ENCODE measurements around the gene HTRA2.

The HTRA2 gene

DNA sequence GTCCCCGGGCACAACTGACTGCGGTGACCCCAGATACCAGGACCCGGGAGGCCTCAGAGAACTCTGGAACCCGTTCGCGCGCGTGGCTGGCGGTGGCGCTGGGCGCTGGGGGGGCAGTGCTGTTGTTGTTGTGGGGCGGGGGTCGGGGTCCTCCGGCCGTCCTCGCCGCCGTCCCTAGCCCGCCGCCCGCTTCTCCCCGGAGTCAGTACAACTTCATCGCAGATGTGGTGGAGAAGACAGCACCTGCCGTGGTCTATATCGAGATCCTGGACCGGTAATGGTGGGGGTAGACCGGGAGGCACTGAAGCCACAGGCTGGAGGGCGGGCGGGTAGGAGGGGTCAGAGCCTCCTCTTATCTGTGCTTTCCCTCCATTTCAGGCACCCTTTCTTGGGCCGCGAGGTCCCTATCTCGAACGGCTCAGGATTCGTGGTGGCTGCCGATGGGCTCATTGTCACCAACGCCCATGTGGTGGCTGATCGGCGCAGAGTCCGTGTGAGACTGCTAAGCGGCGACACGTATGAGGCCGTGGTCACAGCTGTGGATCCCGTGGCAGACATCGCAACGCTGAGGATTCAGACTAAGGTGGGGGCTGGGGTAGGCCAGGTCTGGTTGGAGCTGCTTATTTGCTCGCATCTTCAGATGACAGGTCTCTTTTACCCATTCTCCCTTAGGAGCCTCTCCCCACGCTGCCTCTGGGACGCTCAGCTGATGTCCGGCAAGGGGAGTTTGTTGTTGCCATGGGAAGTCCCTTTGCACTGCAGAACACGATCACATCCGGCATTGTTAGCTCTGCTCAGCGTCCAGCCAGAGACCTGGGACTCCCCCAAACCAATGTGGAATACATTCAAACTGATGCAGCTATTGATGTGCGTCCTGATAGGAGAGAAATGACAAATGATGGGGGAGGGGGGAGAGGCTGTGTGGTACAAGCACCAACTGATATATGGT lies 780 bp downstream of the HTRA2 start:
- Histone ChIP-seq H3K36me3 (ENCODE audit: control insufficient read depth in 5 of 5, insufficient read depth in 5 of 5, low read length in 5 of 5) (peaks cover 0 to 58% (median 43%) of the 10 kb centered on the region in 5 donors), H3K4me3 (ENCODE audit: low read depth in 1 of 5, low read length in 5 of 5) (peak overlapping the region; percentile 74 to 95 (median 84)), H3K27me3 (ENCODE audit: control insufficient read depth in 5 of 5, insufficient read depth in 4 of 5, low read length in 5 of 5) (no peaks in the 10 kb centered on the region), H3K27ac (ENCODE audit: low read depth, low read length) (peak overlapping the region; percentile 76), H3K4me1 (ENCODE audit: control insufficient read depth in 5 of 5, insufficient read depth in 5 of 5, low read length in 5 of 5) (peaks cover 2 to 39% (median 27%) of the 10 kb centered on the region in 5 donors), H3K9me3 (ENCODE audit: control insufficient read depth in 5 of 5, low read length in 5 of 5) (no peaks in the 10 kb centered on the region), H3K9ac (ENCODE audit: low read length in 5 of 5) (peak overlapping the region in 4 of 5 donors; percentile 79 to 83 (median 81))

DNA sequence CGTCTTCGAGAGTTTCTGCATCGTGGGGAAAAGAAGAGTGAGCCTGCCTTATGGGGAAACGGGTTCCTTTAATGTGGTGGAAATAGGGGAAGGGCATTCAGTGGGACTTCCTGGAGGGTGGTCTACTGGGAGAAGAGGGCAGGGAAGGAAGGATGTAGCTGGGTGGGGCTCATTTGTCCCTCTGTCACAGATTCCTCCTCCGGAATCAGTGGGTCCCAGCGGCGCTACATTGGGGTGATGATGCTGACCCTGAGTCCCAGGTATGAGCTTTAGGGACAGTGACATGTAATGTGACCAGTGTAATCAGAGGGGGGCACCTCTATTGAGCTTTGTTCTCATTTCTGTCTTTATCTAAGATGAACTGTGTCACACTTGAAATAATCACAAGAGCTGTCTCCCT lies 1.9 kb downstream of the HTRA2 start:
- Histone ChIP-seq H3K27me3 (ENCODE audit: control insufficient read depth in 5 of 5, insufficient read depth in 4 of 5, low read length in 5 of 5) (no peaks in the 10 kb centered on the region), H3K27ac (ENCODE audit: low read depth, low read length) (no peak overlapping the region), H3K9me3 (ENCODE audit: control insufficient read depth in 5 of 5, low read length in 5 of 5) (no peaks in the 10 kb centered on the region), H3K4me1 (ENCODE audit: control insufficient read depth in 5 of 5, insufficient read depth in 5 of 5, low read length in 5 of 5) (peaks cover 2 to 39% (median 27%) of the 10 kb centered on the region in 5 donors), H3K36me3 (ENCODE audit: control insufficient read depth in 5 of 5, insufficient read depth in 5 of 5, low read length in 5 of 5) (peaks cover 0 to 47% (median 31%) of the 10 kb centered on the region in 5 donors), H3K9ac (ENCODE audit: low read length in 5 of 5) (peak overlapping the region in 1 of 5 donors; percentile 43), H3K4me3 (ENCODE audit: low read depth in 1 of 5, low read length in 5 of 5) (peak overlapping the region in 1 of 5 donors; percentile 84)

DNA sequence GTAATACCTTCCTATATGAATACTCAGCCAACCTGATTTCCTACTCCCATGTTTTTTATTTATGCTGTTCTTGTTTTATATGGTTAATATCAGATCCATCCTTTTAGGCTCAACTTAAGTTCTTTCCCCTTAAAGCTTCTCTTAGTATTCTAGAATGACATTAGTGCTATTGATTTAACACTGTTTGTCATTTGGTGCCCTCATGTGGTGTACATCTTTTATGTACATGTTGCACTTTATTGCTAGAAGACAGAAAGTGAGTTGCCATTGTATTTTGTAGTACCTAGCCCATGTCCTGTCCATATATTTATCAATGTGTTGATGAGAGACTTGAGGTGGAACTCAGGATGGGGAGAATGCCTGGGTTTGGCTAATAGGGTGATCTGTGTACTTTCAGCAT lies 2.5 kb downstream of the HTRA2 start:
- peaks cover 0 to 42% (median 26%) of the 10 kb centered on the region in 5 donors for H3K36me3 ChIP-seq (ENCODE audit: control insufficient read depth in 5 of 5, insufficient read depth in 5 of 5, low read length in 5 of 5)
- no peak overlapping the region for H3K9ac ChIP-seq (ENCODE audit: low read length in 5 of 5)
- H3K27me3 ChIP-seq (ENCODE audit: control insufficient read depth in 5 of 5, insufficient read depth in 4 of 5, low read length in 5 of 5): no peaks in the 10 kb centered on the region
- no peak overlapping the region for H3K4me3 ChIP-seq (ENCODE audit: low read depth in 1 of 5, low read length in 5 of 5)
- H3K4me1 ChIP-seq (ENCODE audit: control insufficient read depth in 5 of 5, insufficient read depth in 5 of 5, low read length in 5 of 5): peaks cover 2 to 39% (median 27%) of the 10 kb centered on the region in 5 donors
- H3K27ac ChIP-seq (ENCODE audit: low read depth, low read length): no peak overlapping the region
- H3K9me3 ChIP-seq (ENCODE audit: control insufficient read depth in 5 of 5, low read length in 5 of 5): no peaks in the 10 kb centered on the region

- Histone ChIP-seq H3K9ac (ENCODE audit: low read length in 5 of 5) (no peak overlapping the region), H3K4me1 (ENCODE audit: control insufficient read depth in 5 of 5, insufficient read depth in 5 of 5, low read length in 5 of 5) (peaks cover 0 to 33% (median 22%) of the 10 kb centered on the region in 5 donors), H3K4me3 (ENCODE audit: low read depth in 1 of 5, low read length in 5 of 5) (no peak overlapping the region), H3K9me3 (ENCODE audit: control insufficient read depth in 5 of 5, low read length in 5 of 5) (no peaks in the 10 kb centered on the region), H3K36me3 (ENCODE audit: control insufficient read depth in 5 of 5, insufficient read depth in 5 of 5, low read length in 5 of 5) (peaks cover 0 to 30% (median 16%) of the 10 kb centered on the region in 5 donors), H3K27ac (ENCODE audit: low read depth, low read length) (no peak overlapping the region), H3K27me3 (ENCODE audit: control insufficient read depth in 5 of 5, insufficient read depth in 4 of 5, low read length in 5 of 5) (no peaks in the 10 kb centered on the region)
Measured at GRCh38 chr2:74533464-74533863, 3.7 kb downstream of the HTRA2 start.

DNA sequence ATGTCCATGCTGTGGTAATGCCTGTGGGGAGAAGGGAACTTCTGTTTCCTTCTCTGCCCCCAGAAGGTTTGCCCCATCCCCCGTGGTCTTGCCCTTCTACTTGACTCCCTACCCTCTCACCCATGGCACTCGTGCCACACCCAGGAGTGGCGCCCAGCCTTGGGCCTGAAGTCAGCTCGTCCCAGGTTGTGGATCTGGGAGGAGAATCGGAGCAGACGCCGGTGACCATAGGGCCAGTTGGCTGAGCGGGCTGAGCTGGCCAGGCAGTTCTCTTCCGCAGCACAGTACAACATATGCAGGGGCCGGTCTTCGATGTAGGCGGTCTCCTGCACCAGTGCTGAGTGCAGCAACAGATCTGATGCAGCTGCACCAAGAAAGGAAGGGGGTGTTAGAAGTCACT lies 4.7 kb downstream of the HTRA2 start:
- H3K4me1 ChIP-seq (ENCODE audit: control insufficient read depth in 5 of 5, insufficient read depth in 5 of 5, low read length in 5 of 5): peaks cover 0 to 25% (median 15%) of the 10 kb centered on the region in 5 donors
- H3K27me3 ChIP-seq (ENCODE audit: control insufficient read depth in 5 of 5, insufficient read depth in 4 of 5, low read length in 5 of 5): no peaks in the 10 kb centered on the region
- H3K27ac ChIP-seq (ENCODE audit: low read depth, low read length): no peak overlapping the region
- H3K36me3 ChIP-seq (ENCODE audit: control insufficient read depth in 5 of 5, insufficient read depth in 5 of 5, low read length in 5 of 5): peaks cover 0 to 30% (median 16%) of the 10 kb centered on the region in 5 donors
- H3K9me3 ChIP-seq (ENCODE audit: control insufficient read depth in 5 of 5, low read length in 5 of 5): no peaks in the 10 kb centered on the region
- H3K4me3 ChIP-seq (ENCODE audit: low read depth in 1 of 5, low read length in 5 of 5): no peak overlapping the region
- no peak overlapping the region for H3K9ac ChIP-seq (ENCODE audit: low read length in 5 of 5)

GRCh38 chr2:74535440-74535965 lies 5.8 kb downstream of the HTRA2 start:
- Histone ChIP-seq H3K9me3 (ENCODE audit: control insufficient read depth in 5 of 5, low read length in 5 of 5) (no peaks in the 10 kb centered on the region), H3K36me3 (ENCODE audit: control insufficient read depth in 5 of 5, insufficient read depth in 5 of 5, low read length in 5 of 5) (peaks cover 0 to 30% (median 16%) of the 10 kb centered on the region in 5 donors), H3K27me3 (ENCODE audit: control insufficient read depth in 5 of 5, insufficient read depth in 4 of 5, low read length in 5 of 5) (no peaks in the 10 kb centered on the region), H3K9ac (ENCODE audit: low read length in 5 of 5) (no peak overlapping the region), H3K4me3 (ENCODE audit: low read depth in 1 of 5, low read length in 5 of 5) (no peak overlapping the region), H3K27ac (ENCODE audit: low read depth, low read length) (no peak overlapping the region), H3K4me1 (ENCODE audit: control insufficient read depth in 5 of 5, insufficient read depth in 5 of 5, low read length in 5 of 5) (peaks cover 0 to 19% (median 13%) of the 10 kb centered on the region in 5 donors)

DNA sequence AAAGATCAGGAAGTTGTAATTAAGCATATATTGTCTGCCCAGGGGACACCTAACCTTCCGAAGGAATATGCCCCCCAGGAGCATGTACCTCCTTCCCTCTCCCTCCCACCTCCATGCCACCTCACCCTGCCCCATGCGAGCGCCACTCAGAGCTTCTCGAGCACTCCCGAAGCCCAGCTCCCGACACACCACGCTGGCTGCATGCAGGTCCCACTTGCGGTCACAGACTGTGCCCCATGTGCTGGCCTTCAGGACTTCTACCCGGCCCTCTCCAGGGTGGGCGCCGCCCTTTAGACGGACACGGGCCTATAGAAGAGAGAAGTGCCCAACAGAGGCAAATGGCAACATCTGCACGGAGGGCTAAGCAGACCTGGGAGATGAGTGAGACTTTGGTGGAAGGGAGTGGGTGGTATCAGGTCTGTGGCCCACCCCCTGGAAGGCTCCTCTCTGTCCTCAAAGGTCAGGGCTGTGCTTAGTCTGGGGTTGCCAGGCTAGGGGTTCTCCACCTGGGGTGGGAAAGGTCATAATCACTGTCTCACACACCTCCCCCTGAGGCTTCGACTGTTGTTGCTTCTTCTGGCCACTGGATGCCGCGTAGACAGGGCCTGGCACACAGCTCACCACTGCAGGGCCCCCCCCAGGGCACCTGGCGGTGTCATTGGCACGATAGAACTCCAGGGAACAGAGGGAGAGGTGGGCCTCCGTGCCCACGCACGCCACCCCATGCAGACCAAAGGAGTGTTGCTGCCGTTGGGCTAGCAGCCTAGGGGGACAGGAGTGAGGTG lies 6.6 kb downstream of the HTRA2 start:
- peaks cover 0 to 28% (median 16%) of the 10 kb centered on the region in 5 donors for H3K36me3 ChIP-seq (ENCODE audit: control insufficient read depth in 5 of 5, insufficient read depth in 5 of 5, low read length in 5 of 5)
- no peaks in the 10 kb centered on the region for H3K9me3 ChIP-seq (ENCODE audit: control insufficient read depth in 5 of 5, low read length in 5 of 5)

GRCh38 chr2:74537140-74537539 lies 7.4 kb downstream of the HTRA2 start:
- Histone ChIP-seq H3K4me3 (ENCODE audit: low read depth in 1 of 5, low read length in 5 of 5) (no peak overlapping the region), H3K27me3 (ENCODE audit: control insufficient read depth in 5 of 5, insufficient read depth in 4 of 5, low read length in 5 of 5) (no peaks in the 10 kb centered on the region), H3K4me1 (ENCODE audit: control insufficient read depth in 5 of 5, insufficient read depth in 5 of 5, low read length in 5 of 5) (peaks cover 0 to 4% (median 0%) of the 10 kb centered on the region in 5 donors), H3K9ac (ENCODE audit: low read length in 5 of 5) (no peak overlapping the region), H3K27ac (ENCODE audit: low read depth, low read length) (no peak overlapping the region), H3K36me3 (ENCODE audit: control insufficient read depth in 5 of 5, insufficient read depth in 5 of 5, low read length in 5 of 5) (peaks cover 0 to 24% (median 16%) of the 10 kb centered on the region in 5 donors), H3K9me3 (ENCODE audit: control insufficient read depth in 5 of 5, low read length in 5 of 5) (no peaks in the 10 kb centered on the region)

More for the DNA sequence above, 6.6 kb downstream of the HTRA2 start:
- H3K9ac ChIP-seq (ENCODE audit: low read length in 5 of 5): no peak overlapping the region
- H3K27me3 ChIP-seq (ENCODE audit: control insufficient read depth in 5 of 5, insufficient read depth in 4 of 5, low read length in 5 of 5): no peaks in the 10 kb centered on the region
- H3K4me3 ChIP-seq (ENCODE audit: low read depth in 1 of 5, low read length in 5 of 5): no peak overlapping the region
- H3K27ac ChIP-seq (ENCODE audit: low read depth, low read length): no peak overlapping the region
- peaks cover 0 to 10% (median 4%) of the 10 kb centered on the region in 5 donors for H3K4me1 ChIP-seq (ENCODE audit: control insufficient read depth in 5 of 5, insufficient read depth in 5 of 5, low read length in 5 of 5)

- H3K27ac ChIP-seq (ENCODE audit: low read depth, low read length): no peak overlapping the region
- no peaks in the 10 kb centered on the region for H3K4me1 ChIP-seq (ENCODE audit: control insufficient read depth in 5 of 5, insufficient read depth in 5 of 5, low read length in 5 of 5)
- H3K9me3 ChIP-seq (ENCODE audit: control insufficient read depth in 5 of 5, low read length in 5 of 5): no peaks in the 10 kb centered on the region
- peaks cover 0 to 7% (median 0%) of the 10 kb centered on the region in 5 donors for H3K36me3 ChIP-seq (ENCODE audit: control insufficient read depth in 5 of 5, insufficient read depth in 5 of 5, low read length in 5 of 5)
- H3K4me3 ChIP-seq (ENCODE audit: low read depth in 1 of 5, low read length in 5 of 5): no peak overlapping the region
- H3K27me3 ChIP-seq (ENCODE audit: control insufficient read depth in 5 of 5, insufficient read depth in 4 of 5, low read length in 5 of 5): no peaks in the 10 kb centered on the region
- H3K9ac ChIP-seq (ENCODE audit: low read length in 5 of 5): no peak overlapping the region
Measured at GRCh38 chr2:74538881-74539339, 9.2 kb downstream of the HTRA2 start.

Measured in subcutaneous abdominal adipose tissue (tissue), 5 donors.